Measurements from ENCODE around the gene BLOC1S1.

Gene BLOC1S1

DNA sequence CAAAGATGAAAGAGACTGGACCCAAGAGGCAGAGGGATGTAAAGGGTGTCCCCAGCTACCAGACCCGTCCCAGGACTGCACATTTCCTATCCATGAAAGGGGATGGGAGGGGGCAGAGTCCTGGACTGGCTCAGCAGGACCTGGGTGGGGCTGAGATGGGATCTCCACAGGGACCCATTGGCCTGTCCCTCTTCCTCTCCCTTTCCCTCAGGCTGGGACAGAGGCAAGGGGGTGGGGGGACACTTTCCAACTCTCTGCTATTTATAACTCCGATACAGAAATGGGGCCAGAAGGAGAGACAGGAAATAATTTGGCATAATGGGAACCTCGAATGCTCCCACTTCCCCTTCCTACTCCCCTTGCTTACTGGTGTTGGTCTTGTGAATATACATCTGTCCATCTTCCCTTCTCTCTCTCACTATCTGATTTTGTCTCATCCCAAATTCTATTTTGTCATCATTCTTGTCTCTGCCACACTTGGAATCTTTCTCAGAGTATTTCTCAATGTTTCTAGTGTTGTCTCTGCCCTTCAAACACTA, 7.1 kb upstream of the BLOC1S1 start:
- in situ Hi-C loops (cut with MboI; ENCODE audit: low sequenced_read_pairs) = no loop called here

DNA sequence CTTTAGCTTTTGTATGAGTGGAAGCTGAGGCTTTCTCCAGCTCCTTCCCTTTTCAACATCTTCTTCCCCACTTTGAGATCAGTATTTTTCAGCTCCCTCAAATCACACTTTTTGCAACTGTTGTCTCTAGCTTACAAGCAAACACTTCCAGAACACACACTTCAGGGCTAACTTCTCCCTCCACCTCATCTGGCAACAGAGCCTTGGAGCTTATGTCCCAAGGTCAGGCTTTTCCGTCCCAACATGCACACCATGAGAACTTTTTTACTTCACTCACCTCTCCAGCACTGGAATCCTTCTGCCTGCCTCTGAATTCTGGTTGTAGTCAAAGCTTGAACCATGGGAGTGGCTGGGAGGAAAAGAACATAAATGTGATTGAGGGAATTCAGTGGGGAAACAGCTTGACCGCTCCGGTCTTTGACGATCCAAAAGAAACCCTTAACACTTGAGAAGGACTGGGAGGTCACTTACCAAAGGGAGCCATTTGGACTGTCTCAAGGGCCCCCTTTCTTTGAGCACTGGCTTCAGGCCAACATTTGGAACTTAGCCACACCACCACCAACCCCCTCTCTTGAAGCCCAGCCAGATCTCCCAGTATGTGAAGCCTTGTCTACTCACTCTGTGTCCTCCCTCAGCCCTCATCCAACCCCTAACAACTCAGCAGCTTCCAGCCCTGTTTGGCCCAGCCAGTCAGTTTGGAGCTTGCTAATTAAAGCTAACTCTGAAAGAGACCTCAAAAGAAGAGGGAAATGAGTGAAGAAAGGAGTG, 3.9 kb upstream of the BLOC1S1 start:
- in situ Hi-C loops (cut with MboI; ENCODE audit: low sequenced_read_pairs) = no loop called here

DNA sequence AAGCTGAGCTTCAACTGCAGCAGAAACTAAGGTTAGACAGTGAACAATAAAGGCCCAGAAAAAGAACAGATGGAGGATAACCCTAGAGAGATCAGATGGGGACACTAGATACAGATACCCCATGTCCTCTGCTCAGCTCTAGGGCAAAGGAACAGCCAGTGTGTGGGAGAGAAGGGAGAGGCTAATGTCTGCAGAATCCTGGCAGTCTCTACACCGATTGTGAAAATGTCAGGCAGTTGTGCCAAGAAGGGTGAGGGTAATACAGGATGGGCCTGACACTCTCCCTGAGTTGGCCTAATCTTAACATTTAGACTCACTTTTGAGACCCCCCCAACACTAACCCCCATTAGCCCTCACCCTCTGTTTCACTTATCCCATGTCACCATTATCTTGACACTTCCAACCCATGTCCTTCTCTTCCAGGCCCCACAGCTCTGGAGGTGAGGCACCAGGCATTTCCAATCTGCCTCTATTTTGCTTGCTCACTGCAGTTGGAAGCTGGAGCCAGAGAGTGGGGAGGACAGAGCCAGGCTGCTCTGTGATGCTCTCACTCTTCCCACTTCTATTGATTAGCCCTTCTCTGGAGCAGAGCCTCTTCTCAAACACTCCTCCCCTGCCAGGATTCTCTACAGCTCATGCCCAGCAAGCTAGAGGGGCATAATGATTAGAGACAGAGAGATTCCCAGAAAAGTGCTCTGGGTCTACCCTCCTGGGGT, 3.0 kb upstream of the BLOC1S1 start:
- in situ Hi-C loops (cut with MboI; ENCODE audit: low sequenced_read_pairs) = no loop called here

DNA sequence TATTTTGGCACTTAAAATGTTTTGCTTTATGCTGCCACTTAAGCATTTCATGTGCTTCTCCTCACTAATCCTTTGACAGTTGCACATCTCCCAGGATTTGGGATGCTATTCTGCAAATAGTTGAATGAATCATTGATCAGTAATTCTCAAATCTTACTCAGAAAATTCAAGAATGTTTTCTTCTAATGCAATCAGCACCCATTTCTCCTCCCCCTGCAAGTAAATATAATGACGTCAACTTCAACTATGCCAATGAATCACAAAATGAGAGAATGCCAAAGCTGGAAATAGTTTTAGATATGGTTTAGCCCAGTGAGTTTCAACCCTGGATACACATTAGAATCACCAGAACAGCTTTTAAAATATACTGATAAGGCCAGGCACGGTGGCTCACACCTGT, 2.1 kb upstream of the BLOC1S1 start:
- in situ Hi-C loops (cut with MboI; ENCODE audit: low sequenced_read_pairs) = no loop called here

DNA sequence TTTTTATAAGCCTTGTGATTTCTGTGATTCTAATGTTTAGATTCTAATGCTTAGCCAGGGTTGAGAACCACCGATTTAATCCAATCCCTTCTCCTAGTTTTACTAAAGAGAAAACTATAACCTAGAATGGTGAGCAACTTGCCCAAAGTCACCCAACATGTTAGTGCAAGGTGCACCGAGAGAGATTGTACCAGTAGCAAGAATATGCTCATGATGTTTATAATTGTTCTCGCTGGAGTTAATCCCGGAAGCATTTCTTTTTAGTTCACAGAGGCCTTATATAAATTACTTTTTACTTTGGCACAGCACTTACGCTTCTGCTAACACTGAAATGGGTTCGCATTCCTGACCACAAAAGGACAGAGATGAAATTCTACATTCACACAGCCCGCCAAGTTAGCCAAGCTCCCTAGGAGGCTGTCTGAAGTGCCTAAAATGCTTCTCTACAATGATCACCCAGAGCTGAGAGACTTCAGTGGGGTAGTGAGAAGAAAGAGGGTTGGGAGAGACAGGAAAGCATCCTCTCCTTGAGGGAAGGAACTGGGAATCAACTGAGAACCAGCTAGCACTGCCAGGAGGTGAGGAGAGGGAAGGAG, 579 bp upstream of the BLOC1S1 start:
- in situ Hi-C loops (cut with MboI; ENCODE audit: low sequenced_read_pairs) = no loop called here

DNA sequence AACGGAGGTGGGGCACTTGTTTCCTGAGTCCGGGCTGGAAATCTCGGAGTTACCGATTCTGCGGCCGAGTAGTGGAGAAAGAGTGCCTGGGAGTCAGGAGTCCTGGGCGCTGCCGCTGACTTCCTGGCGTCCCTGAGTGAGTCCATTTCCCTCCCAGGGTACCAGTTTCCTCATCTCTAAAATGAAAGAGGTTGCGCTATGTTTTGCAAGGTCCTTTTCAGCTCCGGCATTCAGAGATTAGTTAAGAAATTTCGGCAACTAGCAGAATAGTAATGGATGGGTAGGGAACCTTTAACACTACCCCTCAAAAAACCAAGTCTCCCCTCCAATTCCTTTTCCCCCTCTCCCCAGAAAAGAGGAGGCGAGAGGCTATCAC, 724 bp downstream of the BLOC1S1 start:
- in situ Hi-C loops (cut with MboI; ENCODE audit: low sequenced_read_pairs) = no loop called here

DNA sequence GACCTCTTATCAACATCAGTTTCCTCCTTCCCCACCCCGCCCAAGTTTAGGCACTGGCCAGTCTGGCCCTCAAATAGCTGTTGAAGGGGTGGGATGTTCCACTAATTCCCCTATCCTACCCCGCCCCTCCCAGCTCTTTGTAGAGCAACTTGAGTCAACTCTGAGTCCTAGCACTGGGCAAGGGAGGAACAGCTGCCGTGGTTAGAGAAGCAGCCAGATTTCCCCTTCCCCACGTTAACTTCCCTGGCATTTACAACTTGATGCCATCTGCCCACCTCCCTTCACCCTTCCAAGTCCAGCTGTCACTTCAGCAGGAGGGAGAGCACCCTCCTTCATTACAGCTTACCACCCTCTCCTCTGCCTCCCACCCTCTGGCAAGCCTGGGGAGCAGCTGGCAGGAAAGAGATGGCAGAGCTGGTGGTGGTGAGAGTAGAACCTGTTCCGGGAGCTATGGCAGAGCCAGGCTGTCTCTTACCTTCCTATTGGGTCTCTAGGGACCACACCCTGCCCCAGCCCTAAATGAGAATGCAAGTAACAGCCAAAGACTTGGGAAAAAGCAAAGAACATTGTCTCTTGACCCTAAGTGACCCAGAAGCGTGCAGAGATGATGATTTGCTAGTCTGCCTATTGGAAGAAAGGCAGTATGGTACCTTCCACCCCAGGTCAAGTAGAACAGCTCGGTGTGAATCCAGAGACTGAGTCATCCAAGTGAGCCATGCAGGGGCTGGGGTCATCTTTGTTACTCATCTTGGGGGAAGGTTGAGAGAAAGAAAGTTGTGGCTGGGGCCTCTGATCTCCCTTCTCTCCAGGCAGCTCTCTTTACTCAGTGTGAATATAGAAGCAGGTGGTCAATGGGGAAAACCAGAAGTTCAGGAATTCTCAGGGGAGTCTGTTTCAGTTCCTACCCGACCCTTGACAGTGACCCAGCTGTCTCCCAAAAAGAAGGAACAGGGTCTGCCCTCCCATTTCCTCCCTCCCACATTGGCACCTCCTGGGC, 1.5 kb downstream of the BLOC1S1 start:
- in situ Hi-C loops (cut with MboI; ENCODE audit: low sequenced_read_pairs) = no loop called here

DNA sequence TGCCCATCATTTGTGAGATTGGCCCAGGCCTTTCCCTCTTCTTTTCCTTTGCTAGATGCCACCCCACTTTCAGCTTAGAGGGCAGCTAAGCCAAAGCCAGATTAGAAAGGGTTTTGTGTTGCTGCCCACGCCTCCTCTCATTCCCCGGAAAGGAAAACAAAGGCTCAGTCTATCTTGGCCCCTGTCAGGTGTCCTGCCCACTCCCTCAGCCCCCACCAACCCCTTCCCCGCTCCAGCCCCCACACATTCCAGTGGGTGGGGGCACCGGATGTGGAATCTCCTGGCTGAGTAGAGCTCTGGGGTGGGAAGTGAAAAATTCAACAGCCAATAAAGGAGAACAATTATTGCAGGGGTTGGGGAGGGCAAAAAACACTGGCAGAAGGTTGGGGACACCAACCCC, 2.2 kb downstream of the BLOC1S1 start:
- in situ Hi-C loops (cut with MboI; ENCODE audit: low sequenced_read_pairs) = no loop called here

DNA sequence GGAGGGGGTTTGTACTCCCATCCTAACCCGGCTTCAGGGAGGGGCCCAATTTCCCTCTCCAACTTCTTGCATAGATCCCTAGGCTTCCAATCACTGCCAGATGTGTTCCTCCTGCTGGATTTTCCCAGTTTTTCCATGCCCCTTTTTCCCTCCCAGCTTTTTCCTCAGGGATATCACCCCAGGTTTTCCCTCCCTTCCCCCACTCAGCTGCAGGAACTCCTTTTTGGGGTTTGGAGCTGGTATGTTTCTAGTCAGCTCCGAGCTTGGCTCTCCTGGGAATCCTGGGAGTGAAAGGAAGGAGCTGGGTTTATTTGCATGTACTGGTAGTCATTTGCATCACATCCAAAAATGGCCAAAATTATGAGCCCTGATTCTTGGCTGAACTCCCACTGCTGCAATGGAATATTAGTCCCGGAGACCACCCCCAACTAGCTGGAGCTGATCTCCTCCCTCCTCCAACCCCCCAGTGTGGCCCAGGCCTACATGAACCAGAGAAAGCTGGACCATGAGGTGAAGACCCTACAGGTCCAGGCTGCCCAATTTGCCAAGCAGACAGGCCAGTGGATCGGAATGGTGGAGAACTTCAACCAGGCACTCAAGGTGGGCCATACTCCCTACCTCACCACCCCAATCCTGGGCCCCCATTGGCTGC, 2.9 kb downstream of the BLOC1S1 start:
- in situ Hi-C loops (cut with MboI; ENCODE audit: low sequenced_read_pairs) = no loop called here

DNA sequence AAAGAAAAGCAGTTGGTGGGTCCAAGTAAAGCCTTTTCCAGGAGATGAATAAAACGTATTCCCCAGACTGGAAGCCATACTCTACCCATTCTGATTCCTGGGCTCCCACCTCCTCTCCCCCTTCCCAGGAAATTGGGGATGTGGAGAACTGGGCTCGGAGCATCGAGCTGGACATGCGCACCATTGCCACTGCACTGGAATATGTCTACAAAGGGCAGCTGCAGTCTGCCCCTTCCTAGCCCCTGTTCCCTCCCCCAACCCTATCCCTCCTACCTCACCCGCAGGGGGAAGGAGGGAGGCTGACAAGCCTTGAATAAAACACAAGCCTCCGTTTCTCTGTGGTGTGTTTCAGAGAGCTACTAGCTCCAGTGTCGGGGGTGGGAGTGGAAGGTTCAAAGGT, 3.5 kb downstream of the BLOC1S1 start:
- in situ Hi-C loops (cut with MboI; ENCODE audit: low sequenced_read_pairs) = no loop called here

DNA sequence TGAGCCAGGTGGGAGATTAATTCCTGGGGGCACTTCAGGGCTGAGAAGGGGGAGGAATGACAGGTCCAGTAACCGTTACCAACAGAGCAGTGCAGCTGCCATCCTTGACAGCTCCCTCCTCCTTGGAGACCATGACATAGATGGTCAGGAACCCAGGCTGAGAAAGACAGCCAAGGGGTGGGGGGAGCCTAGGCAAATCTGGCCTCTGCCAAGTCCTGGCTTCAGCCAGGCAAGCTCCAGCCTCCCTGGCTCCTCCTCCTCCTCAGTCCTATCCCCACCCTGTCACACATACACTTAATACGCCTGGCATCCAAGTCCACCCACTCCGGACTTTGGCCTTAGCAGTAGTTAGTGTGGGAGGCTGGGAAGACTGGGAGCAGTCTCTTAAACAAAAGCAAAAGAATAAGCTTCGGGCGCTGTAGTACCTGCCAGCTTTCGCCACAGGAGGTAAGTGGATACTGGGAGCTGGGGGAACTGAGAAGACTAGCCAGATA, 4.3 kb downstream of the BLOC1S1 start, which contains the start of gene RDH5:
RDH5 (plus strand) TSS at position 323 of the 494 bp plus-strand sequence. CDS start 792 bp downstream, outside the sequence.
- in situ Hi-C loops (cut with MboI; ENCODE audit: low sequenced_read_pairs) = no loop called here

DNA sequence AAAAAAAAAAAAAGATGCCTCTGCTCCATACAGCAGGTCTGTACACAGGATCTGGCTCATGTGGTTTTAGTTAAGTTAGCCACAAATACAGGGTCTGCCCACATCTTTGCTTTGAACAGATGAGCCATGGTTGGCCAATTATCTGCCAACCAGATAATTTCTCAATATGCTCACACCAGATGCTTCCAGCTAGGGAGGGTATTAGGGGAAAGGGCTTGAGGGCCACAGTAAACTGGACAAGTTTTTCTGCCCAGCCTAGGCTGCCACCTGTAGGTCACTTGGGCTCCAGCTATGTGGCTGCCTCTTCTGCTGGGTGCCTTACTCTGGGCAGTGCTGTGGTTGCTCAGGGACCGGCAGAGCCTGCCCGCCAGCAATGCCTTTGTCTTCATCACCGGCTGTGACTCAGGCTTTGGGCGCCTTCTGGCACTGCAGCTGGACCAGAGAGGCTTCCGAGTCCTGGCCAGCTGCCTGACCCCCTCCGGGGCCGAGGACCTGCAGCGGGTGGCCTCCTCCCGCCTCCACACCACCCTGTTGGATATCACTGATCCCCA, 5.1 kb downstream of the BLOC1S1 start:
- in situ Hi-C loops (cut with MboI; ENCODE audit: low sequenced_read_pairs) = no loop called here

DNA sequence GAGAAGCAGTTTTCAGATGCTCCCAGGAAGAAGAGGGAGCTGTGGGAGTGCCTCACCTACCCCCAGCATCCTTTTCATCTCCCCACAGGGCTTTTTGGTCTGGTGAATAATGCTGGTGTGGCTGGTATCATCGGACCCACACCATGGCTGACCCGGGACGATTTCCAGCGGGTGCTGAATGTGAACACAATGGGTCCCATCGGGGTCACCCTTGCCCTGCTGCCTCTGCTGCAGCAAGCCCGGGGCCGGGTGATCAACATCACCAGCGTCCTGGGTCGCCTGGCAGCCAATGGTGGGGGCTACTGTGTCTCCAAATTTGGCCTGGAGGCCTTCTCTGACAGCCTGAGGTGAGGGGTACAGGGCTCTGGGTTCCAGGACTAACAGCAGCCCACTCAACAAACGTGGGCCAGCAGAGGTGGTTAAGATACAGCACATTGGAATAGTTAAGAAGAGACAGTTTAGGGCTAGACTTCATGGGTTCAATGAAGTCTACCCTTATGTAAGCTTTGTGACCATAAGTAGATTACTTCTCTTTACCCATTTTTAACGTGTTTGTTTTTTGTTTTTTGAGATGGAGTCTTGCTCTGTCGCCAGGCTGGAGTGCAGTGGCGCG, 5.9 kb downstream of the BLOC1S1 start:
- in situ Hi-C loops (cut with MboI; ENCODE audit: low sequenced_read_pairs) = no loop called here

DNA sequence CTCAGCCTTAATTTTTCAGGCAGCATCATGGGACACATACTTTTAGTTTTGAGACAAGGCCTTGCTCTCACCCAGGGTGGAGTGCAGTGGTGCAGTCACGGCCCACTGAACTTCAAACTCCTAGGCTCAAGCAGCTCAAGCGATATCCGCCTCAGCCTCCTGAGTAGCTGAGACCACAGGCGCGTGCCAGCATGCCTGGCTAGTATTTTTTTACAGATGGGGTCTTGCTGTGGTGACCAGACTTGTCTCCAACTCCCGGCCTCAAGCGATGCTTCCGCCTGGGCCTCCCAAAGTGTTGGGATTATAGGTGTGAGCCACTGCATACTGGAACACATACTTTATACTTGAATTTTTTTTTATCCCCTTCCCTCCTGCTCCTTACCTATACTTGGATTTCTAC, 7.1 kb downstream of the BLOC1S1 start:
- in situ Hi-C loops (cut with MboI; ENCODE audit: low sequenced_read_pairs) = no loop called here

DNA sequence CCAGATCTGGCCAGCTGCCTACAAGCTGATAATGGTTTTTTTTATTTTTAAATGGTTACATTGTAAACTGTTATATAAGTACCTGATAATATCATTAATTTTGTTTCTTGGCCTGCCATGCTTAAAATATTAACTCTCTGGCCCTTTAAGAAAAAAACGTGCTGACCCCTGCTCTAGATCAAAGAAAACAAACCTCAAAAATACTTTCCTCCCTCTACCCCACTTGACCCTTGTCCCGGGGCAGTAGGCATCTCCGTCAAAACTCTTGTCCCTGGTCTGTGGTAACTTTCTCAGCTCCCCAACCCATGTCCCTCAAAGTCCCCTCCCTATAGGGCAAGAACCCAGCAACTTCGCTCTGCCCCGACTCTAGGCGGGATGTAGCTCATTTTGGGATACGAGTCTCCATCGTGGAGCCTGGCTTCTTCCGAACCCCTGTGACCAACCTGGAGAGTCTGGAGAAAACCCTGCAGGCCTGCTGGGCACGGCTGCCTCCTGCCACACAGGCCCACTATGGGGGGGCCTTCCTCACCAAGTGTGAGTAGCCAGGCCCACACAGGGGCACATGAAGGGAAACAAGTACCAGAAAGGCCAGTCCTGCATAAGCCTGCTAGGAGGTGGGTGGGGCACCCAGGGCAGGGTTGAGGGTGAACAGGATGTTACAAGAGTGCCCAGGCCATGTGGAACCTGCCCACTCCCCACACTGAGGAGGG, 7.8 kb downstream of the BLOC1S1 start:
- in situ Hi-C loops (cut with MboI; ENCODE audit: low sequenced_read_pairs) = no loop called here

DNA sequence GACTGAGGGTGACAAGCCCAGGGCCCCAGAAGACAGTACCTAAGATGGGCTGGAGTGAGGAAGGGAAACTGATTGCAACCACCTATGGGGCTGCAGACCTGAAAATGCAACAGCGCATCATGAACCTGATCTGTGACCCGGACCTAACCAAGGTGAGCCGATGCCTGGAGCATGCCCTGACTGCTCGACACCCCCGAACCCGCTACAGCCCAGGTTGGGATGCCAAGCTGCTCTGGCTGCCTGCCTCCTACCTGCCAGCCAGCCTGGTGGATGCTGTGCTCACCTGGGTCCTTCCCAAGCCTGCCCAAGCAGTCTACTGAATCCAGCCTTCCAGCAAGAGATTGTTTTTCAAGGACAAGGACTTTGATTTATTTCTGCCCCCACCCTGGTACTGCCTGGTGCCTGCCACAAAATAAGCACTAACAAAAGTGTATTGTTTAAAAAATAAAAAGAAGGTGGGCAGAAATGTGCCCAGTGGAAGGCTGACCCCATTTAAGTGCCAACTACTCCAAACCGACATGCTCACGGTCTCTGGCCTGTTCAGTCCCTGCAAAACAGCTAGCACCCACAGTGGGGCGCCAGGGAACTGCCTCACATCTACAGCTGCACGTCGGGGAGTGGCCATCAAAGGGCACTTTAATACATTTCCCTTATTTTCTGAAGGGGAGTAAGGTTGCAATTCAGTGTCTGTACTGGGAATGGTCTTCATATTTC, 8.5 kb downstream of the BLOC1S1 start:
- in situ Hi-C loops (cut with MboI; ENCODE audit: low sequenced_read_pairs) = no loop called here

DNA sequence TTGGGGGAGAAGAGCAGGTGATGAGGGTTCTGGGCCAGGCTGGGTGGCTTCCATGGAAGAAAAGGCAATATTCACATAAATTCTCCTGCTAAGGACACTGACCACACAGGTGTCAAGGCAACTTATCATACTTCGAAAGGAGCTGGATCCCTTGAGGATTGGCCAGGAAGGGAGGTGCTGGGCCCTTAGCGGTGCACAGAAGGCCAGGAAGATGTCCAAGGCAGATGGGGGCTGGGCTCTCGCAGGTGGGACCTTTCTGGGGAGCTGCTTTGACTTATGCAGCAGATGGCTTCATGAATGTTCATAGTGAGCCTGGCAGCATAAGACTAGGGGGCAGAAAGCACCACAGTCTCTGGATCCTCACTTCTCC, 9.1 kb downstream of the BLOC1S1 start:
- in situ Hi-C loops (cut with MboI; ENCODE audit: low sequenced_read_pairs) = no loop called here

DNA sequence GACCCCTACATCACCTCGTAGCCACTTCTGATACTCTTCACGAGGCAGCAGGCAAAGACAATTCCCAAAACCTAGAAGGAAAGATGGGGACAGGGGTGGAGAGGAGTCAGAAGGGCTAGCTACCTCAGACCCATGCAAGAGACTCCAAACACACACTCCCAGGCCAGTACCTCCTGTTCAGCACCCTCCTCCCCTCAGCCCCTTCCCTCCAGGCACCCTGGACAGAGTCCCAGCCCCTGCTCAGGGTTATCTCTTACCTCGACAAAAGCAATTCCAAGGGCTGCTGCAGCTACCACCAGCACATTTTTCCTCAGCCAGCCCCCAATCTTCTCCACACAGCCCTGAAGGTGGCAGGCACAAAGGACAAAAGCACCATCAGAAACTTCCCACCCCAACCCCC, 9.7 kb downstream of the BLOC1S1 start:
- in situ Hi-C loops (cut with MboI; ENCODE audit: low sequenced_read_pairs) = no loop called here

Measured in HL-60/S4 (cell line).